Measurements from ENCODE around the gene GAL.

Gene GAL

GRCh38 chr11:68714060-68714856 is 29.9 kb downstream of the GAL start:
- DNase-seq = no peak

DNA sequence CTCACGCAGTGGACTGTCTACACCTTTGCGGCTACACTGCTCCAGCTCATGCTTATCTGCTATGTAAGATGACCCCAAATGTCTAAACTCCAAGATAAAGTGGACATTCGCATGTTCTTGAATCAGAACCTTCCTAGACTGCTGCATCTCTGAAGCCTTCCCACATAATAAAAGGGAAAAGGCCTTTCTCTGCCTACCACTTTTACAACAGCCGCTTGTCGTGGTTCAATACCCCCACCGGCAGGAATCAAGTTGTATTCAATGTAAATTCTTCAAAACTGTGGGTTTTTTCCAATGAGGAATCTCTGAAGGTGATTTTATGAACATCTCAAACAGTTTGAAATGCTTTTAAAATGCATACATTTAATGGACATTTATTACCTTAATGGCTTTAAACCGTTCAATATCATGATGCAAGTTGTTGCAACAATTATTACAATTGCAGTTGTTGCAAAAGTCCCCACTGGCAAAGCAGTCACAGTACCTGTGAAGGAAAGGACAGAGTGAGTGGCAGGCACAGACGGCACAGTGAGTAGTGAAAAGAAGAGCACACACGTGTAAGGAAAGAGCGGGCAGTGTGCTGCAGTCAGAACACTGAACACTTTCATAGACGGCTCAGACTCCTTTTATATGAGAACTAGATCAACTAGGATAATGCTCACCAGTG is 31.2 kb downstream of the GAL start:
- DNase-seq = no peak

DNA sequence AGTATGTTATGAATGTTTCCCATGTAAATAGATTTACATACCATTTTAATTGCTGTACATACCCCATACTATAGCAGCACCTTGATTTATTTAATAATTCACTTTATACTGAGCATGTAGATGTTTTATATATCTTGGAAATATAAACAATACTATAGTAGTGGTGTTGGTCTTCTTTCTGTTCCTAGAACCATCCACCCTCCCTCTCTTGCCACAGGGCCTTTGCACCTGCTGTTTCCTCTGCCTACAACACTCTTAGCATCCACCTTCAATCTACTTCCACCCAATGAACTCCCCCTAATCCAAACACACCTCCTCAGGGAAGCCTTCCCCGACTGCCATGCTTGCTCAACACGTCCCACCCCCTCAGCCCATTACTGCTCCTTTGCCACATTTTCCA is 36.7 kb downstream of the GAL start:
- no peak for DNase-seq

DNA sequence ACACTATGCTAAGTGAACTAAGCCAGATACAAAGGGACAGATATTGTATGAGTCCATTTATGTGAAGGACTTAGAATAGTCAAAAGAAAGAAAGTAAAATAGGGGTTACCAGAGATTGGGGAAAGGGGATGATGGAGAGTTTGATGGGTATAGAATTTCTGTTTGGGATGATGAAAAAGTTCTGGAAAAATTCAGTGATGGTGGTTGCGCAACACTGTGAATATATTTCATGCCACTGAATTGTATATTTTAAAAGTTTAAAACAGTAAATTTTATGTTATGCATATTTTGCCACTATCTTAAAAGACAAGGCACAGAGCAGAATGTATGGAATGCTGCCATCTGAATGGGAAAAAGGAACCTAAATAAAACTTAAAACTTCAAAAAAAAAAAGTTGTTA is 37.8 kb downstream of the GAL start:
- DNase-seq = no peak

GRCh38 chr11:68724293-68724692 is 39.9 kb downstream of the GAL start:
- no peak for DNase-seq

DNA sequence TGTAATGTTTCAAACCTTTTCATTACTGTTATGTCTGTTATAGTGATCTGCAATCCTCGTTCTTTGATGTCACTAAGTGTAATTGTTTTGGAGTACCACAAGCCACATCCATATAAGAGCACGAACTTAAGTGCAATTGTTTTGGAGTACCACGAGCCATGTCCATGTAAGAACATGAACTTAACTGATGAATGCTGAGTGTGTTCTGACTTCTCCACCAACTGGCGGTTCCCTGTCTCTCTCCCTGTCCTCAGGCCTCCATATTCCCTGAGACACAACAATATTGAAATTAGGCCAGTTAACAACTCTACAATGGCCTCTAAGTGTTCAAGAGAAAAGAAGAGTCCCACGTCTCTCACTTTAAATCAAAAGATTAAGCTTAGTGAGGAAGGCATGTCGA is 43.4 kb downstream of the GAL start:
- DNase-seq = no peak

- no peak for DNase-seq
These were observed 49.8 kb downstream of the GAL start for GRCh38 chr11:68734111-68734510.

GRCh38 chr11:68735125-68735524 is 50.8 kb downstream of the GAL start:
- DNase-seq = no peak

DNA sequence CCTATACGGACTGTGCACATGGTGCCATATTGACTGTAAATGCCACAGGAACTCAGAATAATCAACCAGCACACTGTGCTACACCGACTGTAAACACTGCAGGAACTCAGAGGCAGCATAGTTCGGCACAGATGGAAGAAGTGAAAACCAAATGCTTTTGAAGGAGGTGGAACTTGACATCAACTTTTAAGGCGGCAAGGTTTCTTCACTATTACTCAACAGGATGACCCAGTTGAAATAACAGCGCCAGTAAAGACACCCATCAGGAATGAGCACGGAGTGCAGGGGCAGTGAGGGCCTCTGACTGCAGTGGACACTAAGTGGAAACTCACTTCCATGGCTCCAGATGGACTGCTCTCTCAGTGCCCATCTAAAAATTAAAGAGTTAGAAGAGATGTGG is 51.3 kb downstream of the GAL start:
- DNase-seq = no peak

Data from T1000 (cell line).